HG03095 (cell line): ENCODE data around the gene CLIC4.

Experiments used
- ATAC-seq: cut with Tn5 transposase; IDR thresholded peaks from one replicate; pipeline ENCODE4 v1.9.1; 2021; ENCODE audit warnings: moderate library complexity; ENCODE audit not compliant: unreplicated experiment

Gene CLIC4

DNA sequence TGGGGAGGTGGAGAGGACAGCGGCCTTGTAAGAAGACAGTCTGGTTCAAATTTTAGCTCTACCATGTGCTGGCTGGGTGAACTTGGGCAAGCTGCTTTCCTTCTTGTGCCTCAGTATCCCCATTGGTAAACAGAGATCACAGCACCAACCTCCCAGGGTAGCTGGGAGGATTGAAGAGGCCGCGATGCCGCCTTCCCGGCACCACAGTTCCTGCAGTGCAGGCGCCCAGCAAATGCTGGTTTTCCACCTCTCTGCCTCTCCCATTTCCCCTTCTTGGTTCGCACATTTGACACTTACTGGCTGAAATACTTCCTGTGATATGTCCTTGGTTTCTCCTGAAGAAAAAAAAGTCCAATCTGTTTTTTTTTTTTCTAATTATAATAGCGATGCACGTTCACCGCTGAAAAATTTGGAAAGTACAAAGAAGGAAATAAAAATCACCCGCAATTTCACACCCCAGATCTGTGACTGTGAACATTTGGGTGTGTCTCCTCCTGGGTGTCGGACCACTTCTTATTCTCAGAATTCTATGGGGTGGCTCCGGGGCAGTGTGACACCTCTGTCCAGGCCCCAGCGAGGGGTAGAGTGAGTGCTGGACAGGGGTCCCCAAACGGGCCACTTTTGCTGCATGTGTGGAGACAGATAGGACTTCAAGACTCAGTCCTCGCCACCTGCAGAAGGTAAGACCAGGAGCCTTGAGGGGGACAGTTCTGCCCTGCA is 111.7 kb downstream of the CLIC4 start:
- no peak for ATAC-seq

DNA sequence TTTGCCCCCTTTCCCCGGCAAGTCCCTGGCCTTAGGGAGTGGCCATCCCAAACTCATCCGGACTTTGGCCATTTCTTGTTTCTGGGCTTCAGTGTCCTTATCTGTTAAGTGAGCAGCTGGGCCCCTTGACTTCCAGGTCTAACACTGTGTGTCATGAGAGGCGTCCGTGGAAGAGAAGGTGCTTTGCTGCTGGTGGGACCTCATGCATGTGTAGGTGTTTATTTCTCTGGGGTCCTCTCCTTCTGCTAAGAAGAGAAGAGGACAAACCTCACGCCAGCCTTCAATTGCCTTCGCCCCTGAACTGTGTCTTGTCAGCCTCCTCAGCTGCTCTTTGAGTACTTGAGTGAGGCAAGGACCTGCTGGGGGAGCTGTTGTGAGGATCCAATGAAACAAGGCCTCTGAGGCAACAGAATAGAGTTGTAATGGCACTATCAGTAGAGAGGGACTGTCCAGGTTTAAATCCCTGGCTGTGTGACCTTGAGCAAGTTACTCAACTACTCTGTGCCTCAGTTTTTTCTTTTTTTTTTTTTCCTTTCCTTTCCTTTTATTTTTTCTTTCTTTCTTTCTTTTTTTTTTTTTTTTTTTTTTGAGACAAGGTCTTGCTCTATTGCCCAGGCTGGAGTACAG is 112.4 kb downstream of the CLIC4 start:
- ATAC-seq = no peak

DNA sequence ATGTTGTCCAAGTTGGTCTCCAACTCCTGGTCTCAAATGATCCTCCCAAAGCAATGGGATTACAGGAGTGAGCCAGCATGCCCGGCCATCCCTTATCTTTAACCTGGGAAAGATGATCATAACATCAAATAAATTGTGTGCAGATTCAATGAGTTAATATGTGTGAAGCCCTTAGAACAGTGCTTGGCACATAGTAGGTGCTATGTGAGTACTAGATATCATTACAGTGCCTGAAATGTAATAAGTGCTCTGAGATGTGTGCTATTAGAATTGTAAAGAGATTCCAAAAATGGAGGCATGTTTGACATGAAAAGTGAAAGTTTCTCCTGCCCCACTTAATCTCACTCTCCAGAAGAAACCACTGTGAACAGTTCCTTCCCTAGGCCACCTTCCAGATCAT is 113.0 kb downstream of the CLIC4 start:
- no peak for ATAC-seq

DNA sequence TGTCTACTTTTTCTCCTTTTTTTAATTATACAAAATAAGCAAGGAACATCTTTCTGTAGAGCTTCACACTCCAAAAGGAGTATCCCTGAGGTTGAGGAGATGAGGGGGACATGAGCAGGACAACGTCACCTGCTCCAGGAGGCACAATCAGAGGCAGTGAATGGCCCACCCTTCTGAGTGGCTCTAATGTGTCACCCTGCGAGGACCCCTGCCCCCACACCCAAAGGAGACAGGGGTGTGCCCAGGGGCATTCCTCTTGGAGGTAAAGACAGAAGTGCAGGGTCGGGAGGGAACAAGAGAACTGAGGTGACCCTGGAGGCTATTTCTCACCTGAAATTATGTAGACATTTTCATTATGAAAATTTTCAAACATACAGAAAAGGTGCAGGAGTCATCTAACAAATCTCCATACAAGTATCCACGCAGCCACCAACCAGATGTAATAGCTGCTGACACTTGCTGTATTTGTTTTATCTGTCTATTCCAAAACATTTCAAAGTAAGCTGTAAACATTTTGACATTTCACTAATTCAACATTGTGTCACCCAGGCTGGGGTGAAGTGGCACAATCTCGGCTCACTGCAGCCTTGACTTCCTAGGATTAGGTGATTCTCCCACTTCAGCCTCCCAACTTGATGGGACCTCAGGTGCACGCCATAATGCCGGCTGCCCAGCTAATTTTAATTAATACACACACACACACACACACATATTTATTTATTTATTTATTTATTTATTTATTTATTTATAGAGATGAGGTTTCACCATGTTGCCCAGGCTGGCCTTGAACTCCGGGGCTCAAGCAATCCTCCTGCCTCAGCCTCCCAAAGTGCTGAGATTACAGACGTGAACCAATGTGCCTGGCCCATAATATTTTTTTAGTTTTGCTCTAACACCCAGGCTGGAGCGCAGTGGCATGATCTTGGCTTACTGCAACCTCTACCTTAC is 114.1 kb downstream of the CLIC4 start:
- ATAC-seq = no peak

DNA sequence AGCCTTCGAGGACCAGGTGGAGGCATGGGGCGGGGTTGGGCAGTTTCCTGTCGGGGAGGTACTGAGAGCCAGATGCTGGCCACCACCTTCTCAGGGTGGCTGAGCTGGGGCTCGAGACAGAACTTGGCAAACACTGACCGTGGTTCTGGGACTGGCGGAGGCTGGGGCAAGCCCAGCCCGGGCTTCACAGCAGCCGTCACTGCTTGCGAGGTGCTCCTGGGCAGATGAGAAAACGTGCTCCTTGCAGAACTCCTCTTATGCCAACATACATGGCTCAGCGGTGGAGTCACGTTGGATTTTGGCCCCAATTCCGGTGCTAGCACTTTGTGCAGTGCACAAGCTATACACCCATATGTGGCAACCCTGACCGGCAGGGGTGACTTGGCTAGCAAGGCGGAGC is 115.6 kb downstream of the CLIC4 start:
- ATAC-seq = no peak

DNA sequence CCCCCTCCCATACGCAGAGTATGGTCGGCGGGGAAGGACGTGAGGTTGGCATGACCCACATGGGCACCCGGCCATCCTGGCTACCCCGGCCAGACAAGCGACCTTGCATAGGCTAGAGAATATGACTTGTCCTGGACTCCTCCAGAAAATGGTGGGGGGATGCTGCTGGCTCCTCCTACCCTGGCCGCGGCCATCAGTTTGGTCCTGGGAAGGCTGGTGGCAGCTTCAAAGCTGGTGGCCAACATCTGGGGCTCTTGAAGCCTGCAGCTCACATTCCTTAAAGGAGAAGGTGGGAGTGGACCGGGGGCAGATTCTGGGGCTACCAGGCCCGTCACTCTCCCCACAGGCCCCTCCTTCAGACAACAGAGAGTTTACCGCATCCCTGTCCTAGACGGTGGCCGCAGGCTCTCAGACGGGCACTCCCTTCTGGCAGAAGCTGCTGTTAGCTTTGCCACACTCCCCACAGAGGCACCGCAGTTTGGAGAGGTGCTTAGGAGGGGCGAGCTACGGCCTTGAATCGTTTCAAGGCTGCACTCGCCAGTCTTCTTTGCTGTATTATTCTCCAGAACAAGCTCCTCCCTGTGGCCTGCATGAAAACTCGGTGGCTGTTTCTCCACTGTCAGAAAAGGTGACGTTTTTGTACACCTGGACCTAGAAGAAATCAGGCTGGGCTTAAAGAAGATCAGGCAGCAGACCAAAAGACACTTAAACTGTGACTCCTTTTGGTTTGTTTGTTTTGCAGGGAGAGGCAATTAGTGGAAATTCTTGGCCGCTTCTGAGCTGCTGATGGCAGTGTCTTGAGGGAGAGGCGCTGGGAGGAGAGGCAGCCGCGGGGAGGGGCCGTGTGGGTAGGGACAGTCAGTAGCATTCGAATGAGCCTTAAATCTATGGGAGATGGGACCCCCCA is 116.8 kb downstream of the CLIC4 start:
- ATAC-seq = no peak

DNA sequence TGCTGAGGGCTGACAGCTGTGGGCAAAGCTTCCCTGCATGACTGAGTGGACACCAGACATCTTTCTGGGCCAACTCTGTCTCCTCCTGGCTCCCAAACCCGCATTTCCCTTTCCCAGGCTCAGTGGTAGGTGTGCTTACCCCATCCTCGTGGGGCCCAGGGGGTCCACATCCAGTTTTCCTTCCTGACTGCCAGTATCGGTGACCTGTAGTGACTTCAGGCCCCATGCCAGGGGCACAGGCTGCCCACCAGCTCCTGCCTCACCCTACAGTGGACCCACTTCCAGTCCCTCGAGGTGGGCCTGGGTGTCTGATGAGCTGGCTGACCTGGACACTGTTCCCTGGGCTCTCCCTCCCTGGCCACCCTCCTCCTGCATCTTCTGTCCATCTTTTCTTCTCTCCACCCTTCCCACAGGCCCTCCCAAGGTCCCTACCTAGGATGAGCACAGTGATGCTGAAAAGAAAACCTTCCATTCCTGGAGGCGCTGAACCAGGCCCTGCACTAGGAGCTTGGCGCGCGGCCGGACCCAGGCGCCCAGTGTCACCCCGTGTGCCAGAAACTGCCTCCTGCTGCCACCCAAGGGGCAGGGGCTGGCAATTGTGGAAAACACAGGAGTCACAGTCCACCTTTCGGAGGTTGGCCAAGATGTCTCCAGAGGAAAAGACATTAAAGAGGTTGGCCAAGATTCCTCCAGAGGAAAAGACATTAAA is 117.7 kb downstream of the CLIC4 start:
- no peak for ATAC-seq

DNA sequence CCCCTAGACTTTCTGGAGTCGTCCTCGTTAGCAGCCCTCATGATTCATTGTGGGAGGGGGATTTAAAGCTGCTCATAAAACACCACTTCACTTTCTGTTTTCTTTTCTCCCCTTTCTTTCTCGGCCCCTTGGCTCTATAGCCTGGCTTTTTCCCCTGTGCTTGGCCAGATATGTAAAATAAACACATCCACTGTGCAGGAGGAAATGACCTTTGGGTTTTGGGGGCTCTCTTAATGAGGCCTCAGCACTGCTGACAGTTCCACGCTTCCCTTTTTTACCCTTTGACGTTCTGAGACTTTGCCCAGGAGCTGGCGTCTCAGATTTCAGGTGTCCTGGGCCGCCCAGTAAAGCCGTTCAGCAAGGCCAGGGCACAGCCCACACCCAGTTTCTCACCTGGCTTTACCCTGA is 119.1 kb downstream of the CLIC4 start:
- ATAC-seq = no peak

DNA sequence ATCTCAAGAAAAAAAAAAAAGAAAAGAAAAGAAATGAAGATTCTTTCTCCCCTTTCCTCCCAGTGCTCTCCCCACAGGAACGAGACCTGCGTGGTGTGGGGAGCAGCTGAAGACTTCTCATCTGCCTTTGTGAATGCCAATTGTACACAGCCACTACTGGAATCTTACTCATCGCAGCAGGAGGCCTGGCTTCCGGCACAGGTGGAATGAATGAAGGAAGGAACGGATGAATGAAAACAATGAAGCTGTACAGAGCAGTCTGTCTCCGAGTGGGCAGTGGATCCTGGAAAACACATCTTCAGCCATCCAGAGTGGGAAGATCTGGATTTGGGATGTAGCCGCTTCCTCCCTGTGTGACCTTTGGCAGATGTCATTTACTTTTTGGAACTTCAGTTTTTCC is 119.9 kb downstream of the CLIC4 start:
- no peak for ATAC-seq

DNA sequence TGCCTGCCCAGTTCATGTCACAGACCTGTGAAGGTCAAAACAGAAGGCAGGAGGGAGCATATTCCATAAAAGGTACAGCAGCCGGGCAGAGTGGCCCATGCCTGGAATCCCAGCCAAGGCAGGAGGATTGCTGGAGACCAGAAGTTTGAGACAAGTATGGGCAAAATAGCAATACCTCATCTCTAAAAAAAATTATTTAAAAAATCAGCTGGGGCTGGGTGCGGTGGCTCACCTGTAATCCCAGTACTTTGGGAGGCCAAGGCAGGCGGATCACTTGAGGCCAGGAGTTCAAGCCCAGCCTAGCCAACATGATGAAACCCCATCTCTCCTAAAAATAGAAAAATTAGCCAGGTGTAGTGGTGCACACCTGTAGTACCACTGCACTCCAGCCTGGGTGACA is 120.3 kb downstream of the CLIC4 start:
- no peak for ATAC-seq

DNA sequence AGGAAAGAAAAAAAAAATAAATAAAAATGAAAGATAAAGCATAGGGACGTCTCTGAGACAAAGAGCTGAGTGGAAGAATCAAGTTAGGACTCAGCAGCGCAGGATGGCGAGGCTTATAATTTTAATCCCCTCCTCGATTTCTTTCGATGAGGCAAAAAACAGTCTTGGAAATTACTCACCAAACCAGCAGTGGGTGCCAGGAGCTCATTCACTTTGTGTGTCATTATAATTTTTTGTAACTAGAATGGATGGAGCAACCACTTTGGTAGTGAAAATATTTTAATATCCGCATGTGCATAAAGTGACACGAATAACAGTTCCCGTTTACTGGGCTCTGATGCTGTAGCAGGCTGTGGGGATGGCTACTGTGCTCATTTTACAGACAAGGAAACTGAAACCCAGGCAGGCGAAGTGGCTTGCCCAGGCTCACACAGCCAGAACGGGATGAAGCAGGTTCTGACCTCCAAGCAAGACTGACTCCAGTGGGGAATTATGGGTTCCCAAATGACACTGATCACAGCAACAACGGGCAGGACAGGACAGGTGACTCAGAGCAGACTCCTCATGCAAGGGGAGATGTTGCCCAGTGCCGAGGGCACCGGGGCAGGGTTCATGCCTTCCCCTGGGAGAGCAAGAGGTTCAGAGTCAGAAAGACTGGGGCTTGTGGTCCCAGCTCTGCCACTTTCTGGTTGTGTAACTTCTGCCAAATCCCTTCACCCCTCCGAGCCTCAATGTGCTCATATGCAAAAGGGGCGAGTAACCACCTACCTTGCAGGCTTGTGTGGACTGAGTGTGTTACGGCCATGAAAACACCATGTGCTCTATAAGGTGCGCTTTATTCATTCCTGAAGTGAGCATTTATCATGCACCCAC is 121.2 kb downstream of the CLIC4 start:
- ATAC-seq = no peak

DNA sequence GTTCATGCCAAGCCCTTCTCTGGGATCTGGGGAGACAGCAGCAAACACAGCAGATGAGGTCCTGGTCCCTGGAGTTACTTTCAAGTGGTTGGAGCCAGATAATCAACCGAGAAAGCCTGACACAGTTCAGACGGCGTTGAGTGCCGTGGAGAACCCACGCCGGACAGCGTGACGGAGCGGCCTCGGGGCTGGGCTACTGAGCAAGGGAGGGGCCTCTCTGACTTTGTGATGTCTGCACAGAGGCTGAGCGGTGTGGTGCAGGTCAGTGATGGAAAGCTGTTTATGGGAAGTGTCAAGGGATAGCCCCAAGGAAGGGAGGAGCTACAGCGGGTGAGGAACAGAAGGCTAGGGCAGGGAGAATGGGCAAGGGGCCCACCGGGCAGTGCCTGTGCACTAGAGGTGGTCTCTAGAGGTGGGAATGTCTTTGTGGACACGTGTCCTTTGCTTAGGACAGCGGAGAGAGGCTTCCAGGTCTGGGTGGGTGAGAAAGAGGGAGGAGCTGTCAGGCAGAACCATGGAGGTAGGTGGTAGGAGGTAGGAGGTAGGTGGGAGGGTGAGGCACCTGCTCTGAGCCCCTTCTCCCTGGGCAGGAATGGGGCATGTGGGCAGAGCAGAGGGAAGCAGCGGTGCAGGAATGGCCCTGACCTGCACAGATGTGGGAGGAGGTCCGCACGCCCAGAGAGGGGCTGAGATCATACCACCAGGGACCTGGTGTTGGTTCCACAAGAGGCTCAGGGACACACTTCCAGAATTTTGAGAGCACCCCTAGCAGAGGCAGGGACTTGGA is 122.0 kb downstream of the CLIC4 start:
- no peak for ATAC-seq

DNA sequence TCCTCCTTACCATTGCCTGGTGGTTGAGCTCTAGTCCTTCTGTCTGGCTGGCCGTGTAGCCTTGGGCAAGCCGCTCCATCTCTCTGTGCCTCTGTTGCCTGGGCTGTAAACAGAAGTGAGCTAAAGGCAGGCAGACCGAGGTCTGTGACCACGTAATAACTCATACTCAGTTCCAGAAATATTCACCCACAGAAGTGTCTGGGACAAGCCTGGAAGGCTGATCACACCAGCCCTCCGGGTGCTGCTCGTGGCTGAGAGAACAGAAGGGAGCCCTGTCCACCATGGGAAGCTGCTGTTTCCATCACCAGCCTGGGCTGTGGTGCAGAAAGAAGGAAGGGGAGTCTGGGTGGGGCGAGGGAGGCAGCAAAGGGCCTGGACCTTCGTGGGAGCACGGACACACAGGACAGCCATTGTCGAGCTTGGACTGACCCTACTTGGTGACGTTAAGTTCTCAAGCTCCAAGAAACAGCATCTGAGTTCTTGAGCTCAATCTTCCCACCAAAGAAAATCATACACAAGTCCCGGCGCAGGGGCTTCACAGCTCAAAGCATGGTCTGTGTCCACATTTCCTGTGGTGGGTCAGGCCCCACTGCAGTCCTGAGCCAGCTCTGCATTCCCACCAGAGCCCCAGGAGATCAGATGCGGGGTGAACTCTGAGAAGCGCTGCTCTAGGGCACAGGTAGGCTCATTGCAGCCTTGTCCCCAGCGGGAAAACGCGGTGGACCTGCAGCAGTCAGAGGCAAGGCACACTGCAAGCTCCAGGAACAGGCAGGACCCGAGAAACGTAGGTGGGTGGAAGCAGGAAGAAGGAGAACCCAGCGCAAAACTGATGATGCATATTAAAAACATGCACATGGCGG is 123.0 kb downstream of the CLIC4 start:
- no peak for ATAC-seq

DNA sequence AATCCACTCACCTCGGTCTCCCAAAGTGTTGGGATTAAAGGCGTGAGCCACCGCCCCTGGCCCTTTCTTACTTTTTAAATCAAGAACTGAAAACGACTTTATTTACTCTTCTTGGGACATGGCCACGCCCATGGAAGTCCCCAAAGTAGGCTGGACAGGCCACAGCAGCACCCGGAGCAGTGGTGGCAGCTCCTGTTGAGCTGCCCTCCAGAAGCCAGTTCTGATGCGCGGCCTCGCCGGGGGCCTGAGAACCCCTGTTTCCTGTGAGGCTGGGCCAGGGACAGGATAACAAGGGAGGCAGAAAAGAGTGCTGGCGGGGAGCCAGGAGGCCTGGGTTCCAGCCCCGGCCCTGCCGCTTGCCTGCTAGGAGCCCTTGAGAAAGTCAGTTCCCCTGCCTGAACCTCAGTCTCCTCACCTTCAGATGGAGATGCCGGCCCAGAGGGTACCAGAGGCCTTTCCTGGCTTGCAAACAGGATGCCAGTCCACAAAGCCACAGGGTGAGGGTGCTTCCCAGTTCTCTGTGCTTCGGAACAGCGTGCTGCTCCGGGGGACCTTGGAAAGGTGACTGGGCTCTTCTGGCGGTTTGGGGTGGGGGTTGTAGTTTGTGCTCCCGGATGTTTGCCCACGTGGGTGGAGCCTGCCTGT is 125.4 kb downstream of the CLIC4 start:
- no peak for ATAC-seq

DNA sequence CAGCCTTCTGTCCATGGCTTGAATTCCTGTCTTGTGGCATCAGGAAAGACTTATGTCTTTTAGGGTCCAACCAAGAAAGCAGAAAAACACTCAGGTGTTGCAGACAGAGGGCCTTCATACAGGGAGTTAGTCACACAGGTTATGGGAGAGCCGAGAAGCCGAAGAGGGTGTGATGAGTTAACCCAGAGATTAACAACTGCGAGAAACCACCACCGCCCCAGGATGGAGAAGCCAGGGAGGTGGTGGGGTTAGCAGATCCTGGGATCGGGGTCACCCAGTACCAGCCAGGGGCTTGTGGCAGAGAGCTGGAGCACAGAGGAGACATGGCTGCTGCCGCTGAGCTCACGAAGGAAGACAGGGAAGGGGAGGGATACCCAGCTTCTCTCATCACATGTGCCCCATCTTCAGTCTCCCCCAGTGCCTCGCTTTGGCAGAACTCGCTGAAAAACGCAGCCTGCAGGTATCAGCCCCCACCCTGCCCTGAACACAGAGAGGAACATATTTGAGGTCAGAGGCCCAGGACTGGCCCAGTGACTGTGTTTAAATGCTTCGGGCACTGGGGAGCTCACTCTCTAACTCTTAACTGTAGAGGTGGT is 126.2 kb downstream of the CLIC4 start:
- ATAC-seq = no peak

DNA sequence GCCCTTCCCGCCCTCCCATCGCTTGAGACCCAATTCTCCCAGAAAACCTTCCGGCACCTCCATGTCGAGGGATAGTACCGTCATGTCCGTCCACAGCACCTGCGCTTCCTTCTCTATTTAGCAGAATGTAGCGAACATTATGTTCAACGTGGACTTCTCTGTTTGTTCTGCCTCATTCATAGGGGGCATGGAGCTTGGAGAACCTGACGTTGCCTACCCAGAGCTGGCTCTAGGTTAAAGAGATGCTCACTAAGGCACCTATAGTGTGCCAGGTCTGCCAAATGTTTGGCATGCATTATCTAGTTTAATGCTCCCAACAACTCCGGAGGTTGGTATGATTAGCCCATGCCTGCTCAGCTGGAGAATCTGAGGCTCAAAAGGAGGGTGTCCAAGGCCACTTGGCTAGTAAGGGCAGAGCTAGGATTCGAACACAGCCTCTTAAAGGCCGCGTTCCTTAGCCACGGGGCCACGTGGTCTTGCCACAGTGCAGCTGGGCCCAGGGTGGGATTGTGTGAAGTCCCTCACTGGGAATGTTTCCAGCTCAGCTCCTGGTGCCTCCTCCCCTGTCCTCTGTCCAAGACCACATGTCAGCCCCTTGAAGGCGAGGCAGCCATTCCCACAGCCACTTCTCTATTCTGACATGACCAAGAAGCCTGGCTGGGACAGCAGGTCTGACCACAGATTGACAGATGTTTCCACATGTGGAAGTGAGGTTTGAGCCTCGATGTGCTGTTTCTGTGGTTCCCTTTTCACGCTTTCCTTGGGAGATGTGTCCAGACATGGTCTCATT is 127.0 kb downstream of the CLIC4 start:
- no peak for ATAC-seq
